ENCODE results near the gene BCLAF1.

Gene BCLAF1

DNA sequence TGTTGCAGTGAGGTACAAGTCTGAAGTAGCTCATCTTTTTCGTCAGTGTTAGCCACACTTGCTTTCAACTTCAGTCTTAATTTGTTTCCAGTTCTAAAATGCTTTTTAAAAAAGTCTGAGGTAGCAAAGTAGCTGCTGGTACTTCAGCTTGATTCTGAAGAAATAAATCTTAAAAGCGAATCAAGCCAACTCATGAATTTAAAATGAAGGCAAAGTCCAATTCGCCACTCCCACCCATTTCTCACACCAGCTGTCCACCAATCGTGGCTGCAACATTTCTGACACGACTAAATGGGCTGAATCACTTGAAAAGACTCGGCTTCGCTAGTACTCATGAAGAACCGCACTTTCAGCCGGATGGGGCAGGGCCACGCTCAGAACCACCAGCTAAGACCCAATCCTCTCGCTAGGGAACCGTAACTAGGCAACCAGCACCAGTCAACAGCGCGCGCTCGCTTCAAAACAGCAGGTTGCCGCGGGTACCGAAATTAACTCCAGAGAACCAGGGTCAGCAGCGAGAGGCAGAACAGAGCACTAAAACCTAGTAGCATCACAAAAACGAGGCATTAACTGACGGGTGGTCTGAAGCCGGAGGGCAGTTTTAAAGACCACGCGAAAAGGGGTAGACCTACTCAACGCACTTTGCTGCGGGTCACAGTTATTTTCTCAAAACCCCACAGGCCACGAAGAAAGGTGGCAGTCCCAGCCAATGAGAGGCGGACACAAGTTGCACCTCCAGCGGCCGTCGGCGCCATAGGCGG, 900 bp downstream of the BCLAF1 start:
- peaks cover 59% of the 10 kb centered on the region for H3K4me1 ChIP-seq (ENCODE audit: insufficient read depth, low read length)
- TF ChIP-seq, protein P1, sequence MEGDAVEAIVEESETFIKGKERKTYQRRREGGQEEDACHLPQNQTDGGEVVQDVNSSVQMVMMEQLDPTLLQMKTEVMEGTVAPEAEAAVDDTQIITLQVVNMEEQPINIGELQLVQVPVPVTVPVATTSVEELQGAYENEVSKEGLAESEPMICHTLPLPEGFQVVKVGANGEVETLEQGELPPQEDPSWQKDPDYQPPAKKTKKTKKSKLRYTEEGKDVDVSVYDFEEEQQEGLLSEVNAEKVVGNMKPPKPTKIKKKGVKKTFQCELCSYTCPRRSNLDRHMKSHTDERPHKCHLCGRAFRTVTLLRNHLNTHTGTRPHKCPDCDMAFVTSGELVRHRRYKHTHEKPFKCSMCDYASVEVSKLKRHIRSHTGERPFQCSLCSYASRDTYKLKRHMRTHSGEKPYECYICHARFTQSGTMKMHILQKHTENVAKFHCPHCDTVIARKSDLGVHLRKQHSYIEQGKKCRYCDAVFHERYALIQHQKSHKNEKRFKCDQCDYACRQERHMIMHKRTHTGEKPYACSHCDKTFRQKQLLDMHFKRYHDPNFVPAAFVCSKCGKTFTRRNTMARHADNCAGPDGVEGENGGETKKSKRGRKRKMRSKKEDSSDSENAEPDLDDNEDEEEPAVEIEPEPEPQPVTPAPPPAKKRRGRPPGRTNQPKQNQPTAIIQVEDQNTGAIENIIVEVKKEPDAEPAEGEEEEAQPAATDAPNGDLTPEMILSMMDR (IDR thresholded peaks at IDR 0.05; ENCODE audit: borderline replicate concordance, extremely low read depth, low read length, poor library complexity, severe bottlenecking) = peak; percentile 54
- no peak for TF ChIP-seq EZH2 (IDR thresholded peaks at IDR 0.05; ENCODE audit: borderline replicate concordance, low read depth, low read length, severe bottlenecking)
- no peak overlapping the region for H2AFZ ChIP-seq (ENCODE audit: low read depth, low read length)
- no peaks in the 10 kb centered on the region for H3K27me3 ChIP-seq (ENCODE audit: insufficient read depth, low read length, poor library complexity)
- peak overlapping the region; percentile 98 for H3K27ac ChIP-seq (ENCODE audit: low read length)
- peak overlapping the region; percentile 91 for H3K9ac ChIP-seq (ENCODE audit: low read depth, low read length)
- H3K4me2 ChIP-seq (ENCODE audit: insufficient read depth, low read length) = peak overlapping the region; percentile 70
- ATAC-seq (ENCODE audit: insufficient read depth, low read depth) (peak; percentile 35), DNase-seq (peak; percentile 67)
- H3K9me3 ChIP-seq (ENCODE audit: insufficient read depth, low read length, severe bottlenecking) = no peaks in the 10 kb centered on the region
- peak overlapping the region; percentile 78 to 85 for H3K4me3 ChIP-seq (ENCODE audit: low read depth in 1 of 2, low read length in 2 of 2)
- peaks cover 68% of the 10 kb centered on the region for H3K79me2 ChIP-seq (ENCODE audit: insufficient read depth, low read length)
- H3K36me3 ChIP-seq (ENCODE audit: insufficient read depth, low read length) = peaks cover 16% of the 10 kb centered on the region
- H4K20me1 ChIP-seq (ENCODE audit: insufficient read depth, low read length) = peaks cover 52% of the 10 kb centered on the region

DNA sequence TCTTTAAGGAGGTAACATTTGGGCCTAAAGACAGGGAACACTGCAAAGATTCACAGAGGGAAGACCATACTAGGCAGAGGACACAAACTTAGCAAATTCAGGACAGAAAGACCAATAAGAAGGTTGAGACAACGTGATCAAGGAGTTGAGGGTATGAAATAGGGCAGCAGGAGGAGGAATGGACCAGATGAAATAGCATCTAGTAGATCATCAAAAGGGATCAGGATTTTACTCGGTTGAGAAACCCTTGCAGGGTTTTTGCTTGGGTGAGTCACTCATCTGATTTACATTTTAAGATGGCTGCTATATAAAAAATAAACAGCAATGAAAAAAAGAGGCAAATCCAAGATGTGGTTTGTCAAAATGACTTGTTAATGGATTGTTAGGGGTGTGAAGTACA, 4.7 kb downstream of the BCLAF1 start:
- no peaks in the 10 kb centered on the region for H3K9me3 ChIP-seq (ENCODE audit: insufficient read depth, low read length, severe bottlenecking)
- H3K9ac ChIP-seq (ENCODE audit: low read depth, low read length) = no peak overlapping the region
- no peak overlapping the region for H2AFZ ChIP-seq (ENCODE audit: low read depth, low read length)
- peaks cover 51% of the 10 kb centered on the region for H3K4me1 ChIP-seq (ENCODE audit: insufficient read depth, low read length)
- no peak for DNase-seq
- peak overlapping the region; percentile 70; the same call in 1 of the 2 replicates for H3K4me2 ChIP-seq (ENCODE audit: insufficient read depth, low read length)
- no peak for ATAC-seq (ENCODE audit: insufficient read depth, low read depth)
- peak overlapping the region in 1 of 2 experiments; percentile 26; a peak in 1 of 4 replicates for H3K4me3 ChIP-seq (ENCODE audit: low read depth in 1 of 2, low read length in 2 of 2)
- H3K79me2 ChIP-seq (ENCODE audit: insufficient read depth, low read length) = peaks cover 97% of the 10 kb centered on the region
- TF ChIP-seq, protein P1 (IDR thresholded peaks at IDR 0.05; ENCODE audit: borderline replicate concordance, extremely low read depth, low read length, poor library complexity, severe bottlenecking) = no peak
- no peak for TF ChIP-seq EZH2 (IDR thresholded peaks at IDR 0.05; ENCODE audit: borderline replicate concordance, low read depth, low read length, severe bottlenecking)
- peaks cover 49% of the 10 kb centered on the region for H3K36me3 ChIP-seq (ENCODE audit: insufficient read depth, low read length)
- peaks cover 90% of the 10 kb centered on the region for H4K20me1 ChIP-seq (ENCODE audit: insufficient read depth, low read length)
- H3K27me3 ChIP-seq (ENCODE audit: insufficient read depth, low read length, poor library complexity) = no peaks in the 10 kb centered on the region
- no peak overlapping the region for H3K27ac ChIP-seq (ENCODE audit: low read length)

DNA sequence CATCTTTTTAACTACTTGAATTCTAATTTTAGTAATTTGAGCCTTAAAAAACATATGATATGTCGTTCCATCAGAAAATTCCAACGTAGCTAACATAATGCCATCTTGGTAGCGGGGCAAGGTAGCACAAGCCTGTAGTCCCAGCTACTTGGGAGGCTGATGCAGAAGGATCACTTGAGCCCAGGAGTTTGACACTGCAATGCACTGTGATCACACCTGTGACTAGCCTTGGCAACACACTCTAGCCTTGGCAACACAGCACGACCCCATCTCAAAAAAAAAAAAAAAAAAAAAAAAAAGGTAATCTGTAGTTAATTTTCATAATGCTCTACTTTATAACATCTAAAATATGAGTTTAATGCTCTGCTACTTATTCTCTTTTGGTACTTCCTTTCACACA, 6.7 kb downstream of the BCLAF1 start:
- H3K4me3 ChIP-seq (ENCODE audit: low read depth in 1 of 2, low read length in 2 of 2) = no peak overlapping the region
- peaks cover 42% of the 10 kb centered on the region for H3K4me1 ChIP-seq (ENCODE audit: insufficient read depth, low read length)
- no peaks in the 10 kb centered on the region for H3K27me3 ChIP-seq (ENCODE audit: insufficient read depth, low read length, poor library complexity)
- TF ChIP-seq, protein P1 (IDR thresholded peaks at IDR 0.05; ENCODE audit: borderline replicate concordance, extremely low read depth, low read length, poor library complexity, severe bottlenecking) = no peak
- no peak for TF ChIP-seq EZH2 (IDR thresholded peaks at IDR 0.05; ENCODE audit: borderline replicate concordance, low read depth, low read length, severe bottlenecking)
- H3K36me3 ChIP-seq (ENCODE audit: insufficient read depth, low read length) = peaks cover 58% of the 10 kb centered on the region
- ATAC-seq (ENCODE audit: insufficient read depth, low read depth) = no peak
- H4K20me1 ChIP-seq (ENCODE audit: insufficient read depth, low read length) = peaks cover 92% of the 10 kb centered on the region
- no peak overlapping the region for H2AFZ ChIP-seq (ENCODE audit: low read depth, low read length)
- DNase-seq = no peak
- peak overlapping the region; percentile 38; the same call in 1 of the 2 replicates for H3K4me2 ChIP-seq (ENCODE audit: insufficient read depth, low read length)
- H3K27ac ChIP-seq (ENCODE audit: low read length) = no peak overlapping the region
- H3K9ac ChIP-seq (ENCODE audit: low read depth, low read length) = no peak overlapping the region
- peaks cover 98% of the 10 kb centered on the region for H3K79me2 ChIP-seq (ENCODE audit: insufficient read depth, low read length)
- no peaks in the 10 kb centered on the region for H3K9me3 ChIP-seq (ENCODE audit: insufficient read depth, low read length, severe bottlenecking)

Data from DND-41 (cell line).